GM21528 (cell line): ENCODE measurements around the gene FBXO44.

Experiments used
- ATAC-seq: cut with Tn5 transposase; IDR thresholded peaks from one replicate; pipeline ENCODE4 v1.9.1; 2021; ENCODE audit warnings: mild to moderate bottlenecking, moderate library complexity; ENCODE audit not compliant: unreplicated experiment, low FRiP score

The FBXO44 gene

DNA sequence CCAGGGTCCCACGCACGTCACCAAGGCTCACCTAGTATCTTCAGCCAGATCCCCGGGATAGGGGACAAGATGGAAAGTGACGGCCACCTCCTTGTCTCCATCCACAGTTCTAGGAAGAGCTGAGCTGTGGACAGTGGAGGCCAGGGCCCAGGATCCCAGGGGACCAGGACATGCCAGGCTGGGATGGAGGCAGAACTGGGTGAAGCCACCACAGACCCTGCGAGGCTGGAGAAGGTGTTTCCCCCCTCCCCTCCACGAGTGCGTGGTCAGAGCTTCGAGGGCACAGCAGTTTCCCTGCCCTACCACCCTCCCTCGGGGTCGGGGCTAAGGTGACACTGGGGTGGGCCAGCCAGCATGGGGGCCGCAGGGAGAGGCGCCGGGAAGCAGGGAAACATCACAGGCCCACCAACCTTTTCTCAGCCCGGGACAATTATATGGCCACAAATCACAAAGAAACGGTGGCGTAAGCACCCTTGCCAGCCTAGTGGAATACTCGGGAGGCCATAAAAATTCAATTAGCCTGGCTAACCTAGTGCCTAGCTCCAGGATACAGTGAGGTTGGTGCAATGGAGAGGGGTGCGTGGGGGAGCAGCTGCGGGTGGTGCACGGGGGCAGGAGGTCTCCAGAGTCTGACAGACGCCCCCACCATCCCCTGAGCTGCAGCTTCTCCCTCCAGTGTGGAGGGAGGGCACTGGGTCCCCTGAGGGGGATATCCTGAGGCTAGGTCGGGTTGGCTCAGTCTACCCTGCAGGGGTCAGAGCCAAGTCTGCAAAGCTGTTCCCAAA lies 50.2 kb downstream of the FBXO44 start:
- ATAC-seq, result no peak

GRCh38 chr1:11705596-11705995 lies 50.9 kb downstream of the FBXO44 start:
- ATAC-seq, result no peak

DNA sequence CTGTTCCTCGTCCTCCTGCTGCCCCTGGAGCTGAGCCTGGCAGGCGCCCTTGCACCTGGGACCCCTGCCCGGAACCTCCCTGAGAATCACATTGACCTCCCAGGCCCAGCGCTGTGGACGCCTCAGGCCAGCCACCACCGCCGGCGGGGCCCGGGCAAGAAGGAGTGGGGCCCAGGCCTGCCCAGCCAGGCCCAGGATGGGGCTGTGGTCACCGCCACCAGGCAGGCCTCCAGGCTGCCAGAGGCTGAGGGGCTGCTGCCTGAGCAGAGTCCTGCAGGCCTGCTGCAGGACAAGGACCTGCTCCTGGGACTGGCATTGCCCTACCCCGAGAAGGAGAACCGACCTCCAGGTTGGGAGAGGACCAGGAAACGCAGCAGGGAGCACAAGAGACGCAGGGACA lies 51.6 kb downstream of the FBXO44 start:
- no peak for ATAC-seq

- ATAC-seq, result no peak
Measured at GRCh38 chr1:11707621-11708276, 53.1 kb downstream of the FBXO44 start.

DNA sequence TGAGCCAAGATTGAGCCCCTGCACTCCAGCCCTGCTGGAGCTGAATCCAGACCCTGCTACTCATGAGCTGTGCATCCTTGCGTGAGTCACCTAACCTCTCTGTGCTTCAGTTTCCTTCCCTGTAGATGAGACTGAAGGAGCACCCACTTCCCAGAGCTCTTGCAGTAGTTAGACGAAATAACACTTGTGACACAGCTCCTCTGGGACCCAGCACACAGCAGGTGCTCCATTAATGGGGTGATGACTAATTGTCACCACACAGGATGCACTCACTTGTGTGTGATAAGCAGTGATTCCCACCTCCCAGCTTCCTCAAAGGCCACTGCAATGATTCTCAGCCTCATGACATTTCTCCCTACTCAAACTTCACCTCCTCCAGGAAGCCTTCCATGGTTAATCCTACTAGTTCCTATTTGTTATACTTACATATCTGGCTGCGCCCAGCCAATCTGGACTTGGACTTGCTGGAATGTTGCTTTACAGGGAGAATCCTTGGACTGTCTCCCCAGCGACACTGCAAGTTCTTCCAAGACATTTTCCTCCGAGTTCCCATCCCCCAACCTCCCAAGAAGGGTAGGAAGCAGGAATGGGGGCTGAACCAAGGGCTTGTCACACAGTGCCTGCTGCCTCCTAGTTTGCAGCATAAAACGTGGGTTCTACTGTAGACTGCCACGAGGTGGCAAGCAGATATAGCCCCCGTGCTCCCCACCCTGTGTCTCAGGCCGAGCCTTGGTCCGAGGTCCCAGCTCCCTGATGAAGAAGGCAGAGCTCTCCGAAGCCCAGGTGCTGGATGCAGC lies 54.1 kb downstream of the FBXO44 start:
- no peak for ATAC-seq

GRCh38 chr1:11711490-11711889 lies 56.8 kb downstream of the FBXO44 start:
- no peak for ATAC-seq

- ATAC-seq, result no peak
Measured at GRCh38 chr1:11712285-11712684, 57.6 kb downstream of the FBXO44 start.
